ENCODE data around the gene PLA2G5.

GRCh38 chr1:20032425-20032824 lies 37.6 kb upstream of the PLA2G5 start:
- TF ChIP-seq CTCF (optimal IDR thresholded peaks at IDR 0.05 in 1 of 3, IDR thresholded peaks at IDR 0.05 in 1 of 3, conservative IDR thresholded peaks at IDR 0.05 in 1 of 3; ENCODE audit: extremely low read depth in 1 of 3, insufficient read depth in 2 of 3, low read length in 3 of 3) (no peak), EZH2 (IDR thresholded peaks at IDR 0.05; ENCODE audit: low read length) (no peak)

Data from keratinocyte (primary cell).